HCT116 (cell line): ENCODE measurements around the gene HES6. TPM values are rescaled to one million over a fixed set of nuclear protein-coding genes. Genes with fewer than 3 reads are reported as not detected.

ENCODE experiments used
- ATAC-seq: fragments of 200-7000 bp; cut with Tn5 transposase; 2 replicates; pipeline ENCODE4 v1.9.1; 2020; ENCODE audit warnings: mild to moderate bottlenecking, moderate library complexity
- BruUV-seq: library from RNA; stranded (reverse); fragments of 400-500 nt; replicated peaks from 2 replicates; lab custom pipeline; 2021; lab: Mats Ljungman, UMichigan
- CTCF ChIA-PET: fragments of 300-600 bp; sonication (Branson Sonifier 250); formaldehyde crosslinking; loops from one replicate; lab custom pipeline; 2021; ENCODE audit warnings: antibody characterized with exemption; lab: Charles Lee
- POLR2A ChIA-PET: fragments of 300-600, 350-600 bp; sonication (Branson Sonifier 250); formaldehyde crosslinking; loops from one replicate; lab custom pipeline; 2021; ENCODE audit warnings: antibody characterized with exemption; lab: Charles Lee
- RAD21 ChIA-PET, 2 experiments: fragments of 300-600 bp; sonication (Branson Sonifier 250); formaldehyde crosslinking; loops; one replicate each; lab custom pipeline; 2023; ENCODE audit warnings: low total read pairs in 2 of 2; ENCODE audit not compliant: uncharacterized antibody in 2 of 2, unreplicated experiment in 2 of 2, low non-redundant PET in 1 of 2; lab: Charles Lee
- DNase-seq: peaks from one replicate; pipeline ENCODE4 v3.0.0-alpha.2; 2010; ENCODE audit warnings: low read depth, low spot score
- H2AFZ ChIP-seq: fragments of 200-600 bp; shearing (Covaris generic), sonication (generic); 2 replicates; pipeline ENCODE4 v1.6.1; 2017; ENCODE audit warnings: low read depth, mixed run types, mixed read lengths, antibody characterized with exemption, low read length; ENCODE audit not compliant: poor library complexity, severe bottlenecking
- H3K27ac ChIP-seq: 2 replicates; pipeline ENCODE4 v1.5.1; 2012; ENCODE audit warnings: low read depth, low read length
- H3K27me3 ChIP-seq: fragments of 200-600 bp; sonication (generic); 2 replicates; pipeline ENCODE4 v1.6.1; 2016; ENCODE audit warnings: mixed run types, low read length, mixed read lengths; ENCODE audit not compliant: insufficient read depth
- H3K36me3 ChIP-seq, 2 experiments: fragments of 200-500 bp in 1 of 2; fragments of 200-600 bp in 1 of 2; sonication (Bioruptor generic) in 1 of 2; sonication (generic) in 1 of 2; 2 replicates each; pipeline versions ENCODE4 v1.5.1 to v1.6.1; 2014 to 2016; ENCODE audit warnings: low read length in 2 of 2, inconsistent platforms in 1 of 2, mixed read lengths in 1 of 2, mixed run types in 1 of 2; ENCODE audit not compliant: insufficient read depth in 2 of 2, control insufficient read depth in 1 of 2
- H3K4me1 ChIP-seq, 2 experiments: fragments of 200-600 bp in 1 of 2; sonication (generic) in 1 of 2; 2 replicates each; pipeline versions ENCODE4 v1.5.1 to v1.6.1; 2012 to 2017; ENCODE audit warnings: low read length in 2 of 2, inconsistent platforms in 1 of 2, mild to moderate bottlenecking in 1 of 2, mixed read lengths in 1 of 2, mixed run types in 1 of 2, moderate library complexity in 1 of 2; ENCODE audit not compliant: insufficient read depth in 2 of 2, control insufficient read depth in 1 of 2
- H3K4me2 ChIP-seq: fragments of 200-600 bp; sonication (generic); 2 replicates; pipeline ENCODE4 v1.6.1; 2017; ENCODE audit warnings: mixed run types, low read length, mixed read lengths
- H3K4me3 ChIP-seq, 2 experiments: fragments of 200-600 bp in 1 of 2; sonication (generic) in 1 of 2; replicated peaks in 1 of 2; 2 replicates each; pipeline ENCODE4 v1.5.1; 2011 to 2016; ENCODE audit warnings: low read length in 2 of 2, control low read depth in 1 of 2, low read depth in 1 of 2, mild to moderate bottlenecking in 1 of 2, mixed read lengths in 1 of 2, mixed run types in 1 of 2
- H3K79me2 ChIP-seq: fragments of 200-600 bp; sonication (generic); 2 replicates; pipeline ENCODE4 v1.6.1; 2017; ENCODE audit warnings: mild to moderate bottlenecking, mixed run types, low read length, moderate library complexity, mixed read lengths; ENCODE audit not compliant: insufficient read depth
- H3K9ac ChIP-seq: fragments of 200-600 bp; sonication (generic); 2 replicates; pipeline ENCODE4 v1.6.1; 2016; ENCODE audit warnings: low read length, mixed read lengths
- H3K9me2 ChIP-seq: fragments of 200-600 bp; sonication (generic), shearing (Covaris generic); 2 replicates; pipeline ENCODE4 v1.6.1; 2017; ENCODE audit warnings: mixed run types, mild to moderate bottlenecking, moderate library complexity; ENCODE audit not compliant: insufficient read depth
- H3K9me3 ChIP-seq, 2 experiments: fragments of 200-500 bp in 1 of 2; fragments of 200-600 bp in 1 of 2; sonication (Bioruptor generic) in 1 of 2; sonication (generic) in 1 of 2; 2 replicates each; pipeline ENCODE4 v1.6.1; 2014 to 2017; ENCODE audit warnings: low read length in 2 of 2, mixed read lengths in 2 of 2, inconsistent platforms in 1 of 2, low read depth in 1 of 2, mild to moderate bottlenecking in 1 of 2, mixed run types in 1 of 2, moderate library complexity in 1 of 2; ENCODE audit not compliant: control insufficient read depth in 1 of 2, insufficient read depth in 1 of 2
- H4K20me1 ChIP-seq: fragments of 200-600 bp; sonication (generic), shearing (Covaris generic); 2 replicates; pipeline ENCODE4 v1.6.1; 2017; ENCODE audit warnings: mixed run types, mild to moderate bottlenecking, moderate library complexity; ENCODE audit not compliant: insufficient read depth
- CEBPB ChIP-seq: IDR thresholded peaks from 2 replicates; pipeline ENCODE4 v1.6.1; 2012; ENCODE audit warnings: low read depth
- EGR1 ChIP-seq: IDR thresholded peaks from 2 replicates; pipeline ENCODE4 v1.6.1; 2012; ENCODE audit warnings: low read depth
- FOSL1 ChIP-seq: IDR thresholded peaks from 2 replicates; pipeline ENCODE4 v1.6.1; 2012; ENCODE audit warnings: low read depth
- SRF ChIP-seq: IDR thresholded peaks from 2 replicates; pipeline ENCODE4 v1.6.1; 2012; ENCODE audit warnings: low read depth
- intact Hi-C: fragments of 100-400 bp; cut with micrococcal nuclease; formaldehyde crosslinking; loops from 2 replicates; pipeline ENCODE4 v1.10.0; 2022
- total RNA-seq: library from RNA; stranded (reverse); gene quantifications from one replicate; pipeline ENCODE4 v1.2.1, GENCODE V29; 2021; ENCODE audit not compliant: unreplicated experiment
- TF ChIP-seq, protein P1 (sequence below): IDR thresholded peaks from 2 replicates; pipeline ENCODE4 v1.6.1; 2011; ENCODE audit warnings: mild to moderate bottlenecking, low read length, moderate library complexity; ENCODE audit not compliant: insufficient replicate concordance; ENCODE audit errors: extremely low read depth
- TF ChIP-seq, protein P2 (sequence below), 3 experiments: fragments of 200-600 bp in 1 of 3; sonication (generic) in 1 of 3; IDR thresholded peaks in 2 of 3; conservative IDR thresholded peaks in 1 of 3; 2 replicates each; pipeline ENCODE4 v1.5.1; 2012 to 2017; ENCODE audit warnings: low read depth in 2 of 3, low read length in 2 of 3, antibody characterized with exemption in 1 of 3, borderline replicate concordance in 1 of 3, control low read depth in 1 of 3, mild to moderate bottlenecking in 1 of 3, mixed read lengths in 1 of 3, mixed run types in 1 of 3, moderate library complexity in 1 of 3; ENCODE audit not compliant: insufficient read depth in 1 of 3

The HES6 gene
- total RNA-seq, 1 experiment from 2014 or later, result 47.8 TPM

DNA sequence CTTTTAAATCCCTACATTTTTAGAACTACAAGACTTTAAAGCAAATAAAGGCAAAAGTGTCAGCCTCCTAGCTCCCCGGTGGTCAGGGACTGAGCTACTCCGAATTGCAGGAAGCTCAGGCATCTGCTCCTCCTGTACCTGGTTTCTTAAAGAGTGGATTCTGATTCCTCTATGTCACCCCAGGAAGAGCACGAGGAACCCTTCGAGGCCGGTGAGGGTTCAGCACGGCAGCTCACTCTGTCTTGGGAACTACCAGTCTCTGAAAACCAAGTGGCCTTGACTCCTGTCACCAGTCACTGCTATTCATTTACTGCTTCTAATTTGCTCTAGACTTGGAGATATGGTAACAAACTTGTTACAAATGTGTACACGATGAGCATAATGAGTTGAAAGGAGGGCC is 46.3 kb upstream of the HES6 start:
- intact Hi-C loops, result no loop called here
- CTCF ChIA-PET, result no interaction called here
- Histone ChIP-seq H3K9me2 (no peaks in the 10 kb centered on the region), H2AFZ (no peak overlapping the region), H3K36me3 (no peaks in the 10 kb centered on the region), H3K27ac (no peak overlapping the region), H3K4me3 (no peak overlapping the region), H3K4me2 (no peak overlapping the region), H3K27me3 (no peaks in the 10 kb centered on the region), H3K79me2 (peaks cover 51% of the 10 kb centered on the region), H4K20me1 (0 out of 2 replicates have a peak, but pooled peaks cover 4% of the 10 kb centered on the region), H3K9me3 (no peaks in the 10 kb centered on the region), H3K9ac (no peak overlapping the region), H3K4me1 (peaks cover 21 to 41% of the 10 kb centered on the region in 2 experiments)
- ATAC-seq (no peak), DNase-seq (no peak)
- TF ChIP-seq FOSL1, result no peak
- no peak for TF ChIP-seq SRF
- TF ChIP-seq, protein P1, sequence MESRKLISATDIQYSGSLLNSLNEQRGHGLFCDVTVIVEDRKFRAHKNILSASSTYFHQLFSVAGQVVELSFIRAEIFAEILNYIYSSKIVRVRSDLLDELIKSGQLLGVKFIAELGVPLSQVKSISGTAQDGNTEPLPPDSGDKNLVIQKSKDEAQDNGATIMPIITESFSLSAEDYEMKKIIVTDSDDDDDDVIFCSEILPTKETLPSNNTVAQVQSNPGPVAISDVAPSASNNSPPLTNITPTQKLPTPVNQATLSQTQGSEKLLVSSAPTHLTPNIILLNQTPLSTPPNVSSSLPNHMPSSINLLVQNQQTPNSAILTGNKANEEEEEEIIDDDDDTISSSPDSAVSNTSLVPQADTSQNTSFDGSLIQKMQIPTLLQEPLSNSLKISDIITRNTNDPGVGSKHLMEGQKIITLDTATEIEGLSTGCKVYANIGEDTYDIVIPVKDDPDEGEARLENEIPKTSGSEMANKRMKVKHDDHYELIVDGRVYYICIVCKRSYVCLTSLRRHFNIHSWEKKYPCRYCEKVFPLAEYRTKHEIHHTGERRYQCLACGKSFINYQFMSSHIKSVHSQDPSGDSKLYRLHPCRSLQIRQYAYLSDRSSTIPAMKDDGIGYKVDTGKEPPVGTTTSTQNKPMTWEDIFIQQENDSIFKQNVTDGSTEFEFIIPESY, result no peak
- TF ChIP-seq, protein P2, sequence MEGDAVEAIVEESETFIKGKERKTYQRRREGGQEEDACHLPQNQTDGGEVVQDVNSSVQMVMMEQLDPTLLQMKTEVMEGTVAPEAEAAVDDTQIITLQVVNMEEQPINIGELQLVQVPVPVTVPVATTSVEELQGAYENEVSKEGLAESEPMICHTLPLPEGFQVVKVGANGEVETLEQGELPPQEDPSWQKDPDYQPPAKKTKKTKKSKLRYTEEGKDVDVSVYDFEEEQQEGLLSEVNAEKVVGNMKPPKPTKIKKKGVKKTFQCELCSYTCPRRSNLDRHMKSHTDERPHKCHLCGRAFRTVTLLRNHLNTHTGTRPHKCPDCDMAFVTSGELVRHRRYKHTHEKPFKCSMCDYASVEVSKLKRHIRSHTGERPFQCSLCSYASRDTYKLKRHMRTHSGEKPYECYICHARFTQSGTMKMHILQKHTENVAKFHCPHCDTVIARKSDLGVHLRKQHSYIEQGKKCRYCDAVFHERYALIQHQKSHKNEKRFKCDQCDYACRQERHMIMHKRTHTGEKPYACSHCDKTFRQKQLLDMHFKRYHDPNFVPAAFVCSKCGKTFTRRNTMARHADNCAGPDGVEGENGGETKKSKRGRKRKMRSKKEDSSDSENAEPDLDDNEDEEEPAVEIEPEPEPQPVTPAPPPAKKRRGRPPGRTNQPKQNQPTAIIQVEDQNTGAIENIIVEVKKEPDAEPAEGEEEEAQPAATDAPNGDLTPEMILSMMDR (IDR thresholded peaks at IDR 0.05 in 2 of 3, conservative IDR thresholded peaks at IDR 0.05 in 1 of 3; ENCODE audit: borderline replicate concordance in 1 of 3, insufficient read depth in 1 of 3, low read depth in 2 of 3, low read length in 2 of 3), result no peak
- no peak for TF ChIP-seq CEBPB
- TF ChIP-seq EGR1, result no peak
- BruUV-seq, result no TSS peak
- POLR2A ChIA-PET, result no interaction called here
- RAD21 ChIA-PET, result no interaction called here
